DND-41 (cell line): ENCODE data around the gene ANAPC10.

ENCODE experiments used
- ATAC-seq: fragments of 200-7000 bp; cut with Tn5 transposase; 3 replicates; pipeline ENCODE4 v1.9.1; 2021; ENCODE audit warnings: low read depth; ENCODE audit not compliant: insufficient read depth
- DNase-seq: peaks from one replicate; pipeline ENCODE4 v3.0.0-alpha.2; 2020
- H2AFZ ChIP-seq: 2 replicates; pipeline ENCODE4 v1.6.0; 2012; ENCODE audit warnings: low read depth, low read length
- H3K27ac ChIP-seq: 2 replicates; pipeline ENCODE4 v1.5.1; 2012; ENCODE audit warnings: low read length, inconsistent platforms
- H3K27me3 ChIP-seq: fragments of 200-600 bp; sonication (generic); 2 replicates; pipeline ENCODE4 v1.6.0; 2012; ENCODE audit warnings: low read length, mild to moderate bottlenecking, inconsistent platforms; ENCODE audit not compliant: insufficient read depth, poor library complexity
- H3K36me3 ChIP-seq: 2 replicates; pipeline ENCODE4 v1.5.1; 2012; ENCODE audit warnings: low read length, inconsistent platforms; ENCODE audit not compliant: insufficient read depth
- H3K4me1 ChIP-seq: 2 replicates; pipeline ENCODE4 v1.5.1; 2012; ENCODE audit warnings: mild to moderate bottlenecking, low read length; ENCODE audit not compliant: insufficient read depth
- H3K4me2 ChIP-seq: 2 replicates; pipeline ENCODE4 v1.6.0; 2012; ENCODE audit warnings: mild to moderate bottlenecking, moderate library complexity, low read length, inconsistent platforms; ENCODE audit not compliant: insufficient read depth
- H3K4me3 ChIP-seq, 2 experiments: fragments of 200-600 bp in 1 of 2; shearing (Covaris generic) in 1 of 2; 2 replicates each; pipeline ENCODE4 v1.5.1; 2012 to 2016; ENCODE audit warnings: inconsistent platforms in 2 of 2, low read length in 2 of 2, mild to moderate bottlenecking in 2 of 2, low read depth in 1 of 2, moderate library complexity in 1 of 2
- H3K79me2 ChIP-seq: 2 replicates; pipeline ENCODE4 v1.6.0; 2012; ENCODE audit warnings: low read length, inconsistent platforms; ENCODE audit not compliant: insufficient read depth
- H3K9ac ChIP-seq: 2 replicates; pipeline ENCODE4 v1.6.0; 2012; ENCODE audit warnings: low read depth, mild to moderate bottlenecking, inconsistent platforms, low read length, moderate library complexity
- H3K9me3 ChIP-seq: 2 replicates; pipeline ENCODE4 v1.5.1; 2012; ENCODE audit warnings: low read length, moderate library complexity, mild to moderate bottlenecking, inconsistent platforms; ENCODE audit not compliant: insufficient read depth, severe bottlenecking
- H4K20me1 ChIP-seq: 2 replicates; pipeline ENCODE4 v1.6.0; 2012; ENCODE audit warnings: low read length; ENCODE audit not compliant: insufficient read depth
- CTCF ChIP-seq: IDR thresholded peaks from 2 replicates; pipeline ENCODE4 v1.5.1; 2012; ENCODE audit warnings: borderline replicate concordance, low read length, moderate library complexity, mild to moderate bottlenecking; ENCODE audit not compliant: poor library complexity, severe bottlenecking; ENCODE audit errors: extremely low read depth
- EZH2 ChIP-seq: IDR thresholded peaks from 3 replicates; pipeline ENCODE4 v1.6.1; 2012; ENCODE audit warnings: borderline replicate concordance, low read depth, mild to moderate bottlenecking, moderate library complexity, low read length, inconsistent platforms; ENCODE audit not compliant: severe bottlenecking

The ANAPC10 gene

GRCh38 chr4:145075742-145076468 lies 22.1 kb downstream of the ANAPC10 start:
- no peaks in the 10 kb centered on the region for H3K27me3 ChIP-seq
- H3K4me2 ChIP-seq: no peak overlapping the region
- H3K36me3 ChIP-seq: peaks cover 30% of the 10 kb centered on the region
- ATAC-seq: peak; percentile 82
- no peak overlapping the region for H2AFZ ChIP-seq
- TF ChIP-seq CTCF (no peak), EZH2 (no peak)
- H4K20me1 ChIP-seq: peaks cover 8% of the 10 kb centered on the region
- peak; percentile 24 for DNase-seq
- peaks cover 48% of the 10 kb centered on the region for H3K79me2 ChIP-seq
- no peak overlapping the region for H3K4me3 ChIP-seq
- H3K9ac ChIP-seq: no peak overlapping the region
- no peaks in the 10 kb centered on the region for H3K9me3 ChIP-seq
- no peaks in the 10 kb centered on the region for H3K4me1 ChIP-seq
- no peak overlapping the region for H3K27ac ChIP-seq

GRCh38 chr4:145071560-145071959 lies 26.4 kb downstream of the ANAPC10 start:
- Histone ChIP-seq H4K20me1 (peaks cover 12% of the 10 kb centered on the region), H3K79me2 (peaks cover 31% of the 10 kb centered on the region), H3K4me2 (no peak overlapping the region), H3K9ac (no peak overlapping the region), H3K4me1 (peaks cover 3% of the 10 kb centered on the region), H3K27ac (no peak overlapping the region), H3K27me3 (no peaks in the 10 kb centered on the region), H2AFZ (no peak overlapping the region), H3K4me3 (no peak overlapping the region), H3K36me3 (peaks cover 14% of the 10 kb centered on the region), H3K9me3 (no peaks in the 10 kb centered on the region)
- DNase-seq: no peak
- no peak for ATAC-seq
- TF ChIP-seq CTCF (no peak), EZH2 (no peak)

- TF ChIP-seq EZH2: no peak
- TF ChIP-seq CTCF: no peak
- H3K4me3 ChIP-seq: no peak overlapping the region
- H3K36me3 ChIP-seq: peaks cover 6% of the 10 kb centered on the region; the same call in 1 of the 2 replicates
- DNase-seq (no peak), ATAC-seq (no peak)
- peaks cover 21% of the 10 kb centered on the region for H3K79me2 ChIP-seq
- no peak overlapping the region for H3K4me2 ChIP-seq
- H3K9ac ChIP-seq: no peak overlapping the region
- H2AFZ ChIP-seq: no peak overlapping the region
- peaks cover 6% of the 10 kb centered on the region for H3K4me1 ChIP-seq
- H3K9me3 ChIP-seq: no peaks in the 10 kb centered on the region
- H3K27ac ChIP-seq: no peak overlapping the region
- H4K20me1 ChIP-seq: peaks cover 4% of the 10 kb centered on the region
- no peaks in the 10 kb centered on the region for H3K27me3 ChIP-seq
Measured at GRCh38 chr4:145069361-145069760, 28.6 kb downstream of the ANAPC10 start.
